ENCODE data around the gene ZNRF4. TPM values are rescaled to one million over a fixed set of nuclear protein-coding genes. Genes with fewer than 3 reads are reported as not detected.

ZNRF4 gene
- total and polyA plus RNA-seq, 9 of the 15 experiments (the other 6 are each of a cell fraction or from before 2014, with no cell fraction given): not detected

DNA sequence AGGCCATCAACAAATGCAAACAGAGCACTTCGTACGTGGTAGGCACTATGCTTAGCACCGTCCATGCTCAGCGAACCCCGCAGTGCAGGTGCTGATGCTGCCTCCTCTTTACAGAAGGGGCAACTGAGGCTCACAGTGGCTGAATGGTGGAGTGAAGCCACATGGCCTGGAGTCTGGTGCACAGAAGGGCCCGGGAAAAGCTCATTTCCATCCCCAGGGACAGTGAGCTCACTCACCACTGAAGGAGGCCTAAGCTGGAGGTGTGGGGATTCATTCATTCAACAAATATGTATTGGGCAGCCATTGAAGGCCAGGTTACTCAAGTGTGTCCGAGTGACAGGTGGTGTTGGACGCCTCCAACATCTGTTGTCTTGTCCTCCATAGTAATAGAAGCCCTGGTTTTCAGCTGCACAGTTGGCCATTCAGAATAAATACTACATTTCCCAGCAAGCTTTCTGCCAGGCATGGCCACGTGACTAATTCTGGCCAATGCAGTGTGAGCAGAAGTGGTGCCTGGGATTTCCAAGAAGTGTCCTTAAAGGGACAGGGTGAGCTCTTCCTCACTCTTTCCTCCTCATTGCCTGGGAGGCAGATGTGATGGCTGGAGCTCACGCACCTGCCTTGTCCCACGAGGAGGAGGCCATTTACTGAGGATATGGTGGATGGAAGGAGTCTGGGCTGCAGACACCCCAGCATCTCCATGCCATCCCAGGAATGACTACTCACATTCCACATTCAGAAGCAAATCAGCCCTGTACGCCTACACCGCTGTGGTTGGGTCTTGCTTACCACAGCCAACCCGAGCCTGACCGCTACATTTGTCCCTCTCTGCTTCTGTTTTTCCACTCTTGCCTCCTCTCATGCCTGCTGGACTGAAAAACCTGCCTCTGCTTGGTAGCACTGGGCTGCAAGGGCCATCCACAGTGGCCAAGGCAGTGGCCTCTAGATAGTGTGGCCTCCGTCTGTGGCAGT, 2.3 kb upstream of the ZNRF4 start:
- no peak overlapping the region for H3K9ac ChIP-seq (ENCODE audit: insufficient read depth in 1 of 2, low read depth in 2 of 2, low read length in 2 of 2)
- H3K9me1 ChIP-seq (ENCODE audit: control insufficient read depth, insufficient read depth, low read length): no peaks in the 10 kb centered on the region
- no peaks in the 10 kb centered on the region for H4K20me1 ChIP-seq (replicated peaks; ENCODE audit: control insufficient read depth, insufficient read depth, low read length)
- H3K27ac ChIP-seq (ENCODE audit: extremely low read depth, low read depth, low read length): no peak overlapping the region
- H3K79me2 ChIP-seq (ENCODE audit: control insufficient read depth, insufficient read depth, low read length): no peaks in the 10 kb centered on the region
- no peak overlapping the region for H3K4me3 ChIP-seq
- DNase-seq (ENCODE audit: extremely low read depth in 1 of 4, low spot score in 3 of 4) (peak; percentile 64 to 87 (median 86)), FAIRE-seq (peak; percentile 96), ATAC-seq (peak; percentile 99)
- POLR2A ChIA-PET: interaction anchor here (1.0 to 1.4 kb wide), 2 partner anchors 9 to 22 kb away, joined by 3 read pairs; no protein-coding TSS in a partner anchor
- intact Hi-C loops (cut with micrococcal nuclease): no loop called here
- peaks cover 13 to 58% of the 10 kb centered on the region in 2 experiments; a peak in 4 of 5 replicates for H3K27me3 ChIP-seq (ENCODE audit: control insufficient read depth in 2 of 2, insufficient read depth in 2 of 2, low read length in 2 of 2)
- peak overlapping the region; percentile 32 for H2AFZ ChIP-seq (ENCODE audit: low read depth, low read length)
- H3K4me2 ChIP-seq (ENCODE audit: insufficient read depth, low read length): no peak overlapping the region
- no TSS peak for BruUV-seq (replicated peaks)
- peaks cover 0 to 18% of the 10 kb centered on the region in 2 experiments; a peak in 2 of 5 replicates for H3K4me1 ChIP-seq (replicated peaks in 1 of 2; ENCODE audit: control insufficient read depth in 2 of 2, insufficient read depth in 2 of 2, low read length in 2 of 2)
- no peaks in the 10 kb centered on the region; the same call in 1 of the 2 replicates for H3K9me3 ChIP-seq (replicated peaks; ENCODE audit: control insufficient read depth, insufficient read depth, low read depth, low read length)
- H3K36me3 ChIP-seq (ENCODE audit: control insufficient read depth, insufficient read depth, low read length): no peaks in the 10 kb centered on the region
- in situ Hi-C loops (cut with MboI): no loop called here
- CTCF ChIA-PET (ENCODE audit: low intra/inter-chr PET ratio): no interaction called here
- WGBS (ENCODE audit: insufficient coverage, low coverage, missing lambda C conversion rate): 31% methylated on average over 16 of the region's 16 CpGs
- TF ChIP-seq TRIM28 (IDR thresholded peaks at IDR 0.05) (peak; percentile 77; the same call in 1 of the 2 replicates), GABPB1 (CRISPR knock-in tag; IDR thresholded peaks at IDR 0.05) (peak; percentile 46; the same call in 1 of the 2 replicates), ATF7 (IDR thresholded peaks at IDR 0.05) (peak; percentile 24; the same call in 1 of the 2 replicates), RBM25 (IDR thresholded peaks at IDR 0.05; ENCODE audit: low read depth, low read length, severe bottlenecking) (peak; percentile 98), SPI1 (IDR thresholded peaks at IDR 0.05; ENCODE audit: borderline replicate concordance, low read depth, low read length) (peak; percentile 52; the same call in 1 of the 2 replicates), CBX1 (IDR thresholded peaks at IDR 0.05; ENCODE audit: low read depth) (peak; percentile 73; the same call in 1 of the 2 replicates), PTBP1 (IDR thresholded peaks at IDR 0.05; ENCODE audit: low read depth, low read length) (peak; percentile 92), DPF2 (IDR thresholded peaks at IDR 0.05) (peak; percentile 26; the same call in 1 of the 2 replicates), RAD51 (IDR thresholded peaks at IDR 0.05; ENCODE audit: borderline replicate concordance, low read depth) (peak; percentile 95), CBX2 (IDR thresholded peaks at IDR 0.05; ENCODE audit: insufficient read depth, low read length, poor library complexity, severe bottlenecking) (no peak), FOXM1 (IDR thresholded peaks at IDR 0.05; ENCODE audit: low read depth) (peak; percentile 74; the same call in 1 of the 2 replicates), FOXM1 (CRISPR knock-in tag; IDR thresholded peaks at IDR 0.05; ENCODE audit: low read depth) (no peak), ZSCAN29 (IDR thresholded peaks at IDR 0.05) (no peak)
- TF ChIP-seq, protein P1, sequence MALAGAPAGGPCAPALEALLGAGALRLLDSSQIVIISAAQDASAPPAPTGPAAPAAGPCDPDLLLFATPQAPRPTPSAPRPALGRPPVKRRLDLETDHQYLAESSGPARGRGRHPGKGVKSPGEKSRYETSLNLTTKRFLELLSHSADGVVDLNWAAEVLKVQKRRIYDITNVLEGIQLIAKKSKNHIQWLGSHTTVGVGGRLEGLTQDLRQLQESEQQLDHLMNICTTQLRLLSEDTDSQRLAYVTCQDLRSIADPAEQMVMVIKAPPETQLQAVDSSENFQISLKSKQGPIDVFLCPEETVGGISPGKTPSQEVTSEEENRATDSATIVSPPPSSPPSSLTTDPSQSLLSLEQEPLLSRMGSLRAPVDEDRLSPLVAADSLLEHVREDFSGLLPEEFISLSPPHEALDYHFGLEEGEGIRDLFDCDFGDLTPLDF (CRISPR knock-in tag; IDR thresholded peaks at IDR 0.05): no peak
- TF ChIP-seq, protein P2, sequence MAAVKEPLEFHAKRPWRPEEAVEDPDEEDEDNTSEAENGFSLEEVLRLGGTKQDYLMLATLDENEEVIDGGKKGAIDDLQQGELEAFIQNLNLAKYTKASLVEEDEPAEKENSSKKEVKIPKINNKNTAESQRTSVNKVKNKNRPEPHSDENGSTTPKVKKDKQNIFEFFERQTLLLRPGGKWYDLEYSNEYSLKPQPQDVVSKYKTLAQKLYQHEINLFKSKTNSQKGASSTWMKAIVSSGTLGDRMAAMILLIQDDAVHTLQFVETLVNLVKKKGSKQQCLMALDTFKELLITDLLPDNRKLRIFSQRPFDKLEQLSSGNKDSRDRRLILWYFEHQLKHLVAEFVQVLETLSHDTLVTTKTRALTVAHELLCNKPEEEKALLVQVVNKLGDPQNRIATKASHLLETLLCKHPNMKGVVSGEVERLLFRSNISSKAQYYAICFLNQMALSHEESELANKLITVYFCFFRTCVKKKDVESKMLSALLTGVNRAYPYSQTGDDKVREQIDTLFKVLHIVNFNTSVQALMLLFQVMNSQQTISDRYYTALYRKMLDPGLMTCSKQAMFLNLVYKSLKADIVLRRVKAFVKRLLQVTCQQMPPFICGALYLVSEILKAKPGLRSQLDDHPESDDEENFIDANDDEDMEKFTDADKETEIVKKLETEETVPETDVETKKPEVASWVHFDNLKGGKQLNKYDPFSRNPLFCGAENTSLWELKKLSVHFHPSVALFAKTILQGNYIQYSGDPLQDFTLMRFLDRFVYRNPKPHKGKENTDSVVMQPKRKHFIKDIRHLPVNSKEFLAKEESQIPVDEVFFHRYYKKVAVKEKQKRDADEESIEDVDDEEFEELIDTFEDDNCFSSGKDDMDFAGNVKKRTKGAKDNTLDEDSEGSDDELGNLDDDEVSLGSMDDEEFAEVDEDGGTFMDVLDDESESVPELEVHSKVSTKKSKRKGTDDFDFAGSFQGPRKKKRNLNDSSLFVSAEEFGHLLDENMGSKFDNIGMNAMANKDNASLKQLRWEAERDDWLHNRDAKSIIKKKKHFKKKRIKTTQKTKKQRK (IDR thresholded peaks at IDR 0.05; ENCODE audit: borderline replicate concordance, low read depth, low read length): peak; percentile 61; the same call in 1 of the 2 replicates
- TF ChIP-seq, protein P3, sequence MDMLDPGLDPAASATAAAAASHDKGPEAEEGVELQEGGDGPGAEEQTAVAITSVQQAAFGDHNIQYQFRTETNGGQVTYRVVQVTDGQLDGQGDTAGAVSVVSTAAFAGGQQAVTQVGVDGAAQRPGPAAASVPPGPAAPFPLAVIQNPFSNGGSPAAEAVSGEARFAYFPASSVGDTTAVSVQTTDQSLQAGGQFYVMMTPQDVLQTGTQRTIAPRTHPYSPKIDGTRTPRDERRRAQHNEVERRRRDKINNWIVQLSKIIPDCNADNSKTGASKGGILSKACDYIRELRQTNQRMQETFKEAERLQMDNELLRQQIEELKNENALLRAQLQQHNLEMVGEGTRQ (CRISPR knock-in tag; IDR thresholded peaks at IDR 0.05): peak; percentile 97
